ENCODE results near the gene GRM3. TPM values are rescaled to one million over a fixed set of nuclear protein-coding genes. Genes with fewer than 3 reads are reported as not detected.

GRM3 gene
- total RNA-seq, 4 donors from 2014 or later, result not detected

DNA sequence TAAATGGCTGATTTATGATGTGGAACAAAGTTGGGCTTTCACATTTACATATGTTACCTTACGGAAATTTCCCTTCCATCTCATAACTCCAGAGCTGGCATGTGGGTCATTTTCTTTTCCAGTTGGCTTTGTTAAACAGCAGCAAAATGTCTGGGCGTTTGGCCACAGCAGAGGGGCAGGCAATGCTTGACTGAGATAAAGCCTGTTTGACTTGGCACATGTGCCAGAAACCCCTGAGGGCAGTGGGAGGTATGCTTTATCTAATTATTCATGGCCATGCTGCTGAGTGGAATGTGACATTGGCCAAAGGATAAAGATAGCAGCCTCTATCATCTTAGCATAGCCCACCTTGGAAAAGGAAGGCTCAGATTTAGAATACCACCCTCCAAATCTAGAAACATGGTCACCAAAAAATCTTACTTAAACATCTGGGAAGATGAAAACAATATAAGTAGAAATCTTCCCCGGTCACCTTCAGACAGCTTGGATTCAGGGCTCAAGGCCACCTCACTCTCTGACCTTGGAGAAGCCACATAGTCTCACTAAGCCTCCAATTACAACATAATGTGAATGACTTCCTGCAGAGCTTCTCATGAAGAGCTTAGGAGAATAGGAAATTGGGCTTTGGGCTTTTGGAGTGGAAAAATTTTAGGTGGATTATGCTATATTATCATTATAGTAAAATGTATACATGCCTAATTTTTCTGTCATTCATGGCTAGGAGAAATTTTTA, 101.5 kb downstream of the GRM3 start:
- Histone ChIP-seq H3K9me3 (no peaks in the 10 kb centered on the region), H3K27me3 (no peaks in the 10 kb centered on the region), H3K27ac (no peak overlapping the region), H3K36me3 (no peaks in the 10 kb centered on the region), H3K4me3 (replicated peaks in 1 of 3) (no peak overlapping the region), H3K4me1 (no peaks in the 10 kb centered on the region)
- intact Hi-C loops (cut with DNase I), result no loop called here
- 68 to 85% methylated on average over 3 of the region's 3 CpGs for WGBS, 2 donors
- no peak for DNase-seq
- TF ChIP-seq CTCF (IDR thresholded peaks at IDR 0.05), result no peak
- TF ChIP-seq POLR2A (IDR thresholded peaks at IDR 0.05), result no peak

DNA sequence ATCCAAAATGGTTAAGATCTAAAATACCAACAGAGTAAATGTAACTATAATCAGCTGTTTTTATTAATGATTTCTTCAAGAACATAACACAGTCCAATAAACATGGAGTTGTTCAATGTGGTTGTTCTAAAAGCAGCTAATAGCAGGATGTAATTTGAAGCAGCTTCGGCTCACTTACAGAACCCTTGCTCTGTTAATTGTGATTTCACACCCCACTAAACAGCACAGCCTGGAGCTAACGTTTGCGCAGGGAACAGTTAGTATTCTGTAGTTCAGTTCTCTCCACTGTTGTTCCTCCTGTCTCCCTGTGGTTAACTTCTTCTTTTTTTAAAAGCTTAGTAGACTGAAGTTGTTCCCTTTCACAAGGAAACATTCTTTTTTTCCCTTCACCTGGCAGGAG, 104.0 kb downstream of the GRM3 start:
- WGBS, 2 donors, result 20 to 25% methylated on average over 3 of the region's 3 CpGs
- intact Hi-C loops (cut with DNase I), result no loop called here
- Histone ChIP-seq H3K4me1 (no peaks in the 10 kb centered on the region), H3K4me3 (replicated peaks in 1 of 3) (no peak overlapping the region), H3K36me3 (no peaks in the 10 kb centered on the region), H3K27ac (no peak overlapping the region), H3K27me3 (no peaks in the 10 kb centered on the region), H3K9me3 (no peaks in the 10 kb centered on the region)
- no peak for DNase-seq
- TF ChIP-seq CTCF (IDR thresholded peaks at IDR 0.05) (no peak), POLR2A (IDR thresholded peaks at IDR 0.05) (no peak)

DNA sequence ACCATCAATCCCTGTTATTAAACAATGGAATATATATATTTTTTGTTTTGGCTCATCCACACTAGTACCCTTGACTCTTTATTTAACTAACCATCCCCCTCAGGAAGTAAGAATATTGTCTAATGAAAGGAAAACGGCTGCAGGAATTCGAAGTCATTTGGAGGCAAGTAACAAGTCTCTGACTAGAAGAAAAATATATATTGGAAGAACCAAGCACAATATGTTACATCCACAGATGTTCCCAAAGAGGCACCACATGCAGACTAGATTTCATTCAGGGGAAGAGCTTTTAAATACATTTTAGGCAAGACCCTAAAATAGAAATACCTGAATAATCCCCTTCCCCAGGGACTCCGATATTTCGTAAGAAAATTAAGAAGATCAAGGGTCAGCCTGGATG, 104.5 kb downstream of the GRM3 start:
- 63 to 65% methylated on average over 4 of the region's 4 CpGs for WGBS, 2 donors
- Histone ChIP-seq H3K36me3 (no peaks in the 10 kb centered on the region), H3K4me3 (replicated peaks in 1 of 3) (no peak overlapping the region), H3K9me3 (no peaks in the 10 kb centered on the region), H3K27me3 (no peaks in the 10 kb centered on the region), H3K27ac (no peak overlapping the region), H3K4me1 (no peaks in the 10 kb centered on the region)
- intact Hi-C loops (cut with DNase I), result no loop called here
- DNase-seq, result no peak
- TF ChIP-seq POLR2A (IDR thresholded peaks at IDR 0.05) (no peak), CTCF (IDR thresholded peaks at IDR 0.05) (no peak)

DNA sequence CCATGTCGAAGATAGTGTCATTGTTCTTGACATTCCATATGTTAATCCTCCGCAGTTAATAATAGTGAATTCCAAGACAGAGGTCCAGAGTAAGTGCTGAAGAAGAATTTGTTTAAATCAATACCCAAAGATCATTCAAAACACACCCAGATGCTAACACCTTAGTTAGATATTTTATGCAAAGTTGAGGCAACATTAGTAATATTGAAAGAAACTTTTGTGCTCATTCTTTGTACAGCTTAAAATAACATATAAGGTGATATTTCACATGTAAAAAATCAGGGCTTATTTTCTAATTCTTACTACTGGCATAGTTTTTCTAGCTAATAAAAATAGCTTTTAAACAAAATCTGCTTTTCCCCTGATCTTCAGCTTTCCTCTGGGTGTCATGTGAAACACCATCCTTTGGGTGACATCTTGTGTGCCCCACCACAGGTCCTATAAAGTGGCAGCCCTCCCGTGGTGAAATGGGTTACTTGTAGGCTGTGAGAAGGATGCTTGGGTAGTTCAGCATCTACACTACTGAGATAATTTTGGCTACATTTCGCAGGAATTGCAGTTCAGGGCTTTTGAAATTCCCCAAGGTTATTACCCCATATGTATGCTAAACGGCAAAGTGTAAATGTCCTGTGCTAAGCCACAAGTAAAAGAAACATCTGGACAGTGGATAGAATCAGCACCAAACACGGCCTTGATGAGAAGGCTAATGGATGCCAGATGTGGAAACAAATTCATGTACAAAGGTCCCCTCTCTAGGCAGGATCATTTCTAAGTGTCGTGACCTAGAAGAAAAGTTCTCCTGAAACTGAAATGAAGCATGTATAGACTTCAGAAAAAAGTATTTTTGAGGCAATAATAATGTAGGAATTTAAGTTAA, 105.4 kb downstream of the GRM3 start:
- Histone ChIP-seq H3K27ac (no peak overlapping the region), H3K4me1 (no peaks in the 10 kb centered on the region), H3K4me3 (replicated peaks in 1 of 3) (no peak overlapping the region), H3K36me3 (no peaks in the 10 kb centered on the region), H3K27me3 (no peaks in the 10 kb centered on the region), H3K9me3 (no peaks in the 10 kb centered on the region)
- intact Hi-C loops (cut with DNase I), result no loop called here
- WGBS, 2 donors, result 74 to 76% methylated on average over 7 of the region's 7 CpGs
- TF ChIP-seq CTCF (IDR thresholded peaks at IDR 0.05) (no peak), POLR2A (IDR thresholded peaks at IDR 0.05) (no peak)
- DNase-seq, result no peak

All from thyroid gland (tissue), 4 donors.